AG04450 (cell line): ENCODE measurements around the gene HAVCR1. TPM values are rescaled to one million over a fixed set of nuclear protein-coding genes. Genes with fewer than 3 reads are reported as not detected.

Experiments
- CTCF ChIA-PET: fragments of 300-600, 350-600 bp; formaldehyde crosslinking; extraction: SDS; loops from one replicate; lab custom pipeline; 2022; ENCODE audit warnings: antibody characterized with exemption, inconsistent platforms; lab: Charles Lee
- POLR2A ChIA-PET: fragments of 350-600 bp; formaldehyde crosslinking; extraction: SDS; loops from one replicate; lab custom pipeline; 2021; ENCODE audit warnings: antibody characterized with exemption, inconsistent platforms; lab: Yijun Ruan, JAX
- DNase-seq: peaks from one replicate; pipeline ENCODE4 v3.0.0-alpha.2; 2011; ENCODE audit warnings: low read depth, low spot score
- H3K27ac ChIP-seq: one replicate; pipeline ENCODE4 v1.5.1; 2012; ENCODE audit warnings: low read depth, low read length, control low read depth
- H3K27me3 ChIP-seq: one replicate; pipeline ENCODE4 v1.6.0; 2012; ENCODE audit warnings: low read length; ENCODE audit not compliant: control insufficient read depth, insufficient read depth
- H3K4me3 ChIP-seq: 2 replicates; pipeline ENCODE4 v1.5.1; 2011; ENCODE audit warnings: mild to moderate bottlenecking, low read depth, low read length, control low read depth
- H3K9me3 ChIP-seq: 2 replicates; pipeline ENCODE4 v1.5.1; 2012; ENCODE audit warnings: low read length; ENCODE audit not compliant: control insufficient read depth, insufficient read depth
- CTCF ChIP-seq: IDR thresholded peaks from 2 replicates; pipeline ENCODE4 v1.5.1; 2011; ENCODE audit warnings: low read depth, low read length, control low read depth, inconsistent platforms
- polyA plus RNA-seq: library from polyadenylated mRNA; depleted of rRNA; stranded (reverse); fragments of >200 nt; gene quantifications from 2 replicates; pipeline ENCODE4 v1.2.3, GENCODE V29; 2011; rRNA removed

HAVCR1 gene
- polyA plus RNA-seq, 1 experiment = 0.29 TPM

GRCh38 chr5:157004893-157005551 is 53.9 kb downstream of the HAVCR1 start:
- H3K9me3 ChIP-seq = peaks cover 5% of the 10 kb centered on the region
- H3K27me3 ChIP-seq = no peaks in the 10 kb centered on the region
- ChIA-PET CTCF (no interaction called here), POLR2A (no interaction called here)
- H3K27ac ChIP-seq = no peak overlapping the region
- no peak overlapping the region for H3K4me3 ChIP-seq
- TF ChIP-seq CTCF = no peak
- DNase-seq = no peak

- CTCF ChIA-PET = no interaction called here
- Histone ChIP-seq H3K4me3 (no peak overlapping the region), H3K27ac (no peak overlapping the region), H3K9me3 (peaks cover 11% of the 10 kb centered on the region), H3K27me3 (no peaks in the 10 kb centered on the region)
- DNase-seq = no peak
- POLR2A ChIA-PET = no interaction called here
- TF ChIP-seq CTCF = no peak
Measured at GRCh38 chr5:156991714-156992113, 67.2 kb downstream of the HAVCR1 start.

GRCh38 chr5:156984064-156984463 is 74.9 kb downstream of the HAVCR1 start:
- ChIA-PET CTCF (no interaction called here), POLR2A (interaction anchor here (0.6 kb wide), 1 partner anchor 18 kb away, joined by 8 read pairs; no protein-coding TSS in a partner anchor)
- no peak for TF ChIP-seq CTCF
- DNase-seq = no peak
- Histone ChIP-seq H3K27me3 (no peaks in the 10 kb centered on the region), H3K9me3 (peaks cover 14% of the 10 kb centered on the region), H3K27ac (no peak overlapping the region), H3K4me3 (no peak overlapping the region)

- no peak for DNase-seq
- Histone ChIP-seq H3K27ac (no peak overlapping the region), H3K27me3 (no peaks in the 10 kb centered on the region), H3K4me3 (no peak overlapping the region), H3K9me3 (peaks cover 26% of the 10 kb centered on the region)
- TF ChIP-seq CTCF = no peak
- CTCF ChIA-PET = no interaction called here
- POLR2A ChIA-PET = no interaction called here
Measured at GRCh38 chr5:156981481-156981880, 77.4 kb downstream of the HAVCR1 start.

Other genes starting within 250 kb of the HAVCR1 start
- gene PPP1R2B, start 208.8 kb downstream of the HAVCR1 start, polyA plus RNA-seq = 0.04 TPM in 1 of 2 replicates, not detected in the other
- not detected in 2 replicates for gene TIMD4, start 95.9 kb downstream of the HAVCR1 start, polyA plus RNA-seq
- not detected in 2 replicates for gene HAVCR2, start 49.9 kb upstream of the HAVCR1 start, polyA plus RNA-seq
- 12.9 and 16.4 TPM in 2 replicates for gene MED7, start 83.7 kb upstream of the HAVCR1 start, polyA plus RNA-seq
- gene GARIN3, start 107.1 kb upstream of the HAVCR1 start, polyA plus RNA-seq = not detected in 2 replicates
- gene ITK, start 121.7 kb upstream of the HAVCR1 start, polyA plus RNA-seq = not detected in 2 replicates
- 3.2 and 5.8 TPM in 2 replicates for gene CYFIP2, start 207.0 kb upstream of the HAVCR1 start, polyA plus RNA-seq